ENCODE data around the gene PADI3.

DNA sequence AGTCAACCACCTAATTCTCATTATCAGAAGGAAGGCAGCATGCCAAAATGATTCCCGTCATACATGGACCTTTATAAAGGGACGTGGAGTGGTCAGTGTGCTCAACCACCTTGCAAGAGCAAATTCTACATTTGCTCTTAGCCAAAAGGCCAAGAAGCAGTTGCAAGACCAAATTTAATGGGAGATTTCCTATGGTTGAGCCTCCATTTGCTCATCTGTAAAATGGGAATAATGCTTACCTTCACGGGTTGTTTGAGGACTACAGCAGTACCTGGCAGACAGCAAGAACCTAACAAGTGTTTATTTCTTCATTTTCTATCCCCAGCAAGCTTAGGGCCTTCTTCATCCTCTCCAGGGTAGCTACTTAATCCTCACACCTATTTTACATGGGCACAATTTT is 41.7 kb downstream of the PADI3 start:
- TF ChIP-seq, protein P1, sequence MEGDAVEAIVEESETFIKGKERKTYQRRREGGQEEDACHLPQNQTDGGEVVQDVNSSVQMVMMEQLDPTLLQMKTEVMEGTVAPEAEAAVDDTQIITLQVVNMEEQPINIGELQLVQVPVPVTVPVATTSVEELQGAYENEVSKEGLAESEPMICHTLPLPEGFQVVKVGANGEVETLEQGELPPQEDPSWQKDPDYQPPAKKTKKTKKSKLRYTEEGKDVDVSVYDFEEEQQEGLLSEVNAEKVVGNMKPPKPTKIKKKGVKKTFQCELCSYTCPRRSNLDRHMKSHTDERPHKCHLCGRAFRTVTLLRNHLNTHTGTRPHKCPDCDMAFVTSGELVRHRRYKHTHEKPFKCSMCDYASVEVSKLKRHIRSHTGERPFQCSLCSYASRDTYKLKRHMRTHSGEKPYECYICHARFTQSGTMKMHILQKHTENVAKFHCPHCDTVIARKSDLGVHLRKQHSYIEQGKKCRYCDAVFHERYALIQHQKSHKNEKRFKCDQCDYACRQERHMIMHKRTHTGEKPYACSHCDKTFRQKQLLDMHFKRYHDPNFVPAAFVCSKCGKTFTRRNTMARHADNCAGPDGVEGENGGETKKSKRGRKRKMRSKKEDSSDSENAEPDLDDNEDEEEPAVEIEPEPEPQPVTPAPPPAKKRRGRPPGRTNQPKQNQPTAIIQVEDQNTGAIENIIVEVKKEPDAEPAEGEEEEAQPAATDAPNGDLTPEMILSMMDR (conservative IDR thresholded peaks at IDR 0.05 in 1 of 2, IDR thresholded peaks at IDR 0.05 in 1 of 2; ENCODE audit: low read depth in 1 of 2, low read length in 2 of 2) = no peak
- TF ChIP-seq EZH2 (IDR thresholded peaks at IDR 0.05; ENCODE audit: low read length, missing control alignments) = no peak
